SIG-M5 (cell line): ENCODE results near the gene AMH.

ENCODE experiments used
- DNase-seq: peaks from one replicate; lab custom pipeline; 2025; lab: John Stamatoyannopoulos, UW

AMH gene

GRCh38 chr19:2235381-2236063 is 13.6 kb upstream of the AMH start:
- no peak for DNase-seq

- DNase-seq: no peak
Observed at GRCh38 chr19:2236064-2236313, 13.1 kb upstream of the AMH start.

GRCh38 chr19:2236314-2237050 is 12.6 kb upstream of the AMH start, which contains the start of the genes PLEKHJ1 and SF3A2:
PLEKHJ1 (minus strand) TSS chr19:2236329; CDS start chr19:2236248, 81 bp downstream.
SF3A2 (plus strand) TSS chr19:2236824; CDS start chr19:2243419, 6,595 bp downstream.
- DNase-seq: peak; percentile 79

GRCh38 chr19:2237051-2237868 is 11.9 kb upstream of the AMH start:
- DNase-seq: no peak

- no peak for DNase-seq
Observed at GRCh38 chr19:2237869-2238153, 11.3 kb upstream of the AMH start.

GRCh38 chr19:2239173-2239572 is 9.9 kb upstream of the AMH start:
- DNase-seq: no peak

- no peak for DNase-seq
Observed at GRCh38 chr19:2239771-2240770, 9.1 kb upstream of the AMH start.

- no peak for DNase-seq
Observed at GRCh38 chr19:2240881-2241760, 8.0 kb upstream of the AMH start.

- no peak for DNase-seq
Observed at GRCh38 chr19:2242092-2242537, 7.0 kb upstream of the AMH start.

- no peak for DNase-seq
Observed at GRCh38 chr19:2242816-2243215, 6.3 kb upstream of the AMH start.

- no peak for DNase-seq
Observed at GRCh38 chr19:2243274-2244124, 5.6 kb upstream of the AMH start.

- DNase-seq: no peak
Observed at GRCh38 chr19:2244125-2244411, 5.1 kb upstream of the AMH start.

- DNase-seq: no peak
Observed at GRCh38 chr19:2244486-2244885, 4.6 kb upstream of the AMH start.

- no peak for DNase-seq
Observed at GRCh38 chr19:2245273-2245672, 3.9 kb upstream of the AMH start.

- DNase-seq: no peak
Observed at GRCh38 chr19:2246014-2246620, 3.0 kb upstream of the AMH start.

- no peak for DNase-seq
Observed at GRCh38 chr19:2246801-2247361, 2.2 kb upstream of the AMH start.

- no peak for DNase-seq
Observed at GRCh38 chr19:2247433-2248101, 1.6 kb upstream of the AMH start.

- no peak for DNase-seq
Observed at GRCh38 chr19:2248136-2249009, 750 bp upstream of the AMH start.
